ENCODE data around the gene CDK19.

Gene CDK19

GRCh38 chr6:110649704-110650103 is 165.6 kb downstream of the CDK19 start:
- TF ChIP-seq CTCF (IDR thresholded peaks at IDR 0.05), result no peak

GRCh38 chr6:110646951-110647910 is 168.0 kb downstream of the CDK19 start:
- TF ChIP-seq CTCF (IDR thresholded peaks at IDR 0.05), result peak; percentile 34; the same call in 1 of the 2 replicates

GRCh38 chr6:110646419-110646698 is 168.9 kb downstream of the CDK19 start:
- TF ChIP-seq CTCF (IDR thresholded peaks at IDR 0.05), result no peak

- no peak for TF ChIP-seq CTCF (IDR thresholded peaks at IDR 0.05)
These were observed 169.4 kb downstream of the CDK19 start for GRCh38 chr6:110645685-110646418.

GRCh38 chr6:110643175-110643574 is 172.1 kb downstream of the CDK19 start:
- TF ChIP-seq CTCF (IDR thresholded peaks at IDR 0.05), result no peak

GRCh38 chr6:110642711-110643110 is 172.6 kb downstream of the CDK19 start:
- no peak for TF ChIP-seq CTCF (IDR thresholded peaks at IDR 0.05)

- no peak for TF ChIP-seq CTCF (IDR thresholded peaks at IDR 0.05)
These were observed 178.5 kb downstream of the CDK19 start for GRCh38 chr6:110636781-110637180.
